Measurements from ENCODE around the gene SF1. TPM values are rescaled to one million over a fixed set of nuclear protein-coding genes. Genes with fewer than 3 reads are reported as not detected.

Gene SF1
- total and polyA plus RNA-seq, 2 of the 8 experiments (the other 6 are each of a cell fraction or from before 2014, with no cell fraction given): 72.7 to 353 TPM

- Histone ChIP-seq H2BK12ac (ENCODE audit: low read depth, low read length) (no peak overlapping the region), H3K18ac (ENCODE audit: extremely low read depth, low read length) (no peak overlapping the region), H2BK120ac (replicated peaks; ENCODE audit: low read depth, low read length) (no peak overlapping the region), H3K56ac (replicated peaks; ENCODE audit: insufficient read length, low read depth, low read length) (no peak overlapping the region), H4K20me1 (replicated peaks in 1 of 2; ENCODE audit: control insufficient read depth in 1 of 2, insufficient read depth in 2 of 2, low read length in 2 of 2) (peaks cover 0 to 11% of the 10 kb centered on the region in 2 experiments), H3K4me1 (replicated peaks in 1 of 4; ENCODE audit: control insufficient read depth in 3 of 4, insufficient read depth in 4 of 4, low read length in 3 of 4) (peaks cover 0 to 15% (median 8%) of the 10 kb centered on the region in 4 experiments; a peak in 6 of 7 replicates), H3K9me3 (ENCODE audit: insufficient read depth in 2 of 2, low read depth in 1 of 2, low read length in 1 of 2) (no peaks in the 10 kb centered on the region), H3K4me3 (ENCODE audit: extremely low read depth in 1 of 4, insufficient read depth in 2 of 4, low read depth in 3 of 4, low read length in 4 of 4) (peak overlapping the region; percentile 53 to 77 (median 66); a peak in 4 of 8 replicates), H2BK15ac (ENCODE audit: low read length) (no peak overlapping the region), H3K4me2 (ENCODE audit: insufficient read depth in 1 of 2, low read depth in 2 of 2, low read length in 2 of 2) (peak overlapping the region; percentile 79 to 90), H4K8ac (ENCODE audit: extremely low read depth, insufficient read depth, low read length) (no peak overlapping the region), H2AFZ (ENCODE audit: low read length) (no peak overlapping the region), H3K23me2 (ENCODE audit: low read depth, low read length) (peaks cover 13% of the 10 kb centered on the region; the same call in 1 of the 2 replicates), H3K4ac (replicated peaks; ENCODE audit: insufficient read length, low read depth, low read length) (no peak overlapping the region), H2BK20ac (ENCODE audit: low read length) (no peak overlapping the region), H2BK5ac (ENCODE audit: low read depth, low read length) (no peak overlapping the region), H3K79me2 (ENCODE audit: control insufficient read depth in 1 of 2, insufficient read depth in 2 of 2, low read length in 2 of 2) (no peaks in the 10 kb centered on the region; a peak in 1 of 4 replicates), H3K27ac (ENCODE audit: low read depth, low read length) (0 out of 2 replicates have a peak overlapping the region, but pooled peaks have one; percentile 57), H3K9ac (replicated peaks in 1 of 4; ENCODE audit: extremely low read depth in 1 of 4, low read depth in 3 of 4, low read length in 3 of 4) (no peak overlapping the region), H4K91ac (replicated peaks; ENCODE audit: insufficient read length, low read length) (no peak overlapping the region), H2AK5ac (ENCODE audit: low read depth, low read length) (no peak overlapping the region), H3K14ac (ENCODE audit: insufficient read length) (no peak overlapping the region), H3K23ac (ENCODE audit: insufficient read length) (no peak overlapping the region), H3K27me3 (replicated peaks in 1 of 4; ENCODE audit: control insufficient read depth in 3 of 4, extremely low read depth in 1 of 4, insufficient read depth in 3 of 4, low read length in 3 of 4) (no peaks in the 10 kb centered on the region), H3K79me1 (ENCODE audit: low read depth, low read length) (peaks cover 2% of the 10 kb centered on the region), H3K36me3 (ENCODE audit: control insufficient read depth in 2 of 4, insufficient read depth in 4 of 4, low read length in 3 of 4) (peaks cover 7 to 14% (median 10%) of the 10 kb centered on the region in 4 experiments; a peak in 6 of 8 replicates), H4K5ac (ENCODE audit: insufficient read length, low read depth, low read length) (no peak overlapping the region)
- WGBS, 2 experiments (ENCODE audit: extremely low coverage in 1 of 2, insufficient coverage in 1 of 2, insufficient read length in 1 of 2, insufficient replicate concordance in 2 of 2, low coverage in 1 of 2, low lambda C conversion rate in 2 of 2, missing lambda C conversion rate in 1 of 2): 84% methylated on average over 25 of the region's 41 CpGs; no CpG with 5 or more reads in 1 of the 2 experiments
- FAIRE-seq: no peak
- POLR2A ChIA-PET (ENCODE audit: partially characterized antibody): interaction anchor here (0.7 to 2.2 kb wide), 10 partner anchors 10 to 292 kb away, joined by 3 to 6 read pairs (median 4); partner anchors contain the start of genes EHD1 and VPS51
- TF ChIP-seq MAX (IDR thresholded peaks at IDR 0.05) (no peak), CTCF (IDR thresholded peaks at IDR 0.05; ENCODE audit: control extremely low read depth in 1 of 3, insufficient read depth in 1 of 3, low read depth in 1 of 3, low read length in 3 of 3) (peak in 2 of 3 experiments; percentile 53 to 60; a peak in 3 of 4 replicates), RAD21 (IDR thresholded peaks at IDR 0.05 in 1 of 2, conservative IDR thresholded peaks at IDR 0.05 in 1 of 2; ENCODE audit: low read depth in 2 of 2, low read length in 2 of 2) (peak in 1 of 2 experiments; percentile 32; a peak in 1 of 4 replicates)
- CTCF ChIA-PET (ENCODE audit: partially characterized antibody): interaction anchor here (0.8 to 2.4 kb wide), 15 partner anchors 8 to 399 kb away, joined by 3 to 18 read pairs (median 4); no protein-coding TSS in a partner anchor
- DNase-seq (ENCODE audit: low read depth in 1 of 2, low spot score in 2 of 2): no peak
These were observed 26.2 kb upstream of the SF1 start for GRCh38 chr11:64804346-64805210.

Data from H1 (cell line).